Measurements from ENCODE around the gene IRGC. TPM values are rescaled to one million over a fixed set of nuclear protein-coding genes. Genes with fewer than 3 reads are reported as not detected.

IRGC gene
- polyA plus RNA-seq, 3 donors: not detected

GRCh38 chr19:43688059-43688701, 27.7 kb upstream of the IRGC start:
- DNase-seq (ENCODE audit: extremely low read depth in 1 of 11, low read depth in 9 of 11, low spot score in 4 of 11): no peak

GRCh38 chr19:43690444-43690843, 25.4 kb upstream of the IRGC start:
- DNase-seq (ENCODE audit: extremely low read depth in 1 of 11, low read depth in 9 of 11, low spot score in 4 of 11): no peak

- DNase-seq (ENCODE audit: extremely low read depth in 1 of 11, low read depth in 9 of 11, low spot score in 4 of 11): no peak
Observed at GRCh38 chr19:43690890-43691289, 25.0 kb upstream of the IRGC start.

GRCh38 chr19:43691755-43692154, 24.1 kb upstream of the IRGC start:
- no peak for DNase-seq (ENCODE audit: extremely low read depth in 1 of 11, low read depth in 9 of 11, low spot score in 4 of 11)

GRCh38 chr19:43692385-43692784, 23.5 kb upstream of the IRGC start:
- DNase-seq (ENCODE audit: extremely low read depth in 1 of 11, low read depth in 9 of 11, low spot score in 4 of 11): no peak

- no peak for DNase-seq (ENCODE audit: extremely low read depth in 1 of 11, low read depth in 9 of 11, low spot score in 4 of 11)
Observed at GRCh38 chr19:43692877-43693276, 23.0 kb upstream of the IRGC start.

- no peak for DNase-seq (ENCODE audit: extremely low read depth in 1 of 11, low read depth in 9 of 11, low spot score in 4 of 11)
Observed at GRCh38 chr19:43694553-43694952, 21.3 kb upstream of the IRGC start.

GRCh38 chr19:43695985-43696704, 19.7 kb upstream of the IRGC start:
- DNase-seq (ENCODE audit: extremely low read depth in 1 of 11, low read depth in 9 of 11, low spot score in 4 of 11): no peak

GRCh38 chr19:43697295-43697694, 18.6 kb upstream of the IRGC start:
- DNase-seq (ENCODE audit: extremely low read depth in 1 of 11, low read depth in 9 of 11, low spot score in 4 of 11): no peak

- peak in 7 of 11 donors; percentile 25 to 56 (median 39) for DNase-seq (ENCODE audit: extremely low read depth in 1 of 11, low read depth in 9 of 11, low spot score in 4 of 11)
Observed at GRCh38 chr19:43699506-43700394, 16.1 kb upstream of the IRGC start.

GRCh38 chr19:43700395-43701000, 15.4 kb upstream of the IRGC start:
- no peak for DNase-seq (ENCODE audit: extremely low read depth in 1 of 11, low read depth in 9 of 11, low spot score in 4 of 11)

- no peak for DNase-seq (ENCODE audit: extremely low read depth in 1 of 11, low read depth in 9 of 11, low spot score in 4 of 11)
Observed at GRCh38 chr19:43704002-43704705, 11.7 kb upstream of the IRGC start.

- DNase-seq (ENCODE audit: extremely low read depth in 1 of 11, low read depth in 9 of 11, low spot score in 4 of 11): no peak
Observed at GRCh38 chr19:43705729-43706128, 10.1 kb upstream of the IRGC start.

- DNase-seq (ENCODE audit: extremely low read depth in 1 of 11, low read depth in 9 of 11, low spot score in 4 of 11): no peak
Observed at GRCh38 chr19:43707158-43707712, 8.6 kb upstream of the IRGC start.

GRCh38 chr19:43708716-43709115, 7.2 kb upstream of the IRGC start:
- DNase-seq (ENCODE audit: extremely low read depth in 1 of 11, low read depth in 9 of 11, low spot score in 4 of 11): no peak

- DNase-seq (ENCODE audit: extremely low read depth in 1 of 11, low read depth in 9 of 11, low spot score in 4 of 11): no peak
Observed at GRCh38 chr19:43711751-43712355, 4.0 kb upstream of the IRGC start.

- DNase-seq (ENCODE audit: extremely low read depth in 1 of 11, low read depth in 9 of 11, low spot score in 4 of 11): no peak
Observed at GRCh38 chr19:43713208-43713607, 2.7 kb upstream of the IRGC start.
